ENCODE results near the gene CRABP1.

- TF ChIP-seq ZBTB33 (IDR thresholded peaks at IDR 0.05) (no peak), YY1 (IDR thresholded peaks at IDR 0.05) (no peak), TAF1 (conservative IDR thresholded peaks at IDR 0.05) (no peak), CTCF (IDR thresholded peaks at IDR 0.05; ENCODE audit: low read depth, low read length, missing input control) (no peak), FOXA2 (IDR thresholded peaks at IDR 0.05) (no peak), SP1 (IDR thresholded peaks at IDR 0.05) (no peak), REST (IDR thresholded peaks at IDR 0.05) (no peak), GABPA (IDR thresholded peaks at IDR 0.05 in 1 of 2, conservative IDR thresholded peaks at IDR 0.05 in 1 of 2) (no peak), RXRA (IDR thresholded peaks at IDR 0.05) (no peak), HNF4A (conservative IDR thresholded peaks at IDR 0.05) (no peak), RAD21 (IDR thresholded peaks at IDR 0.05) (no peak), NR2F2 (IDR thresholded peaks at IDR 0.05) (no peak), EGR1 (IDR thresholded peaks at IDR 0.05; ENCODE audit: low read depth in 2 of 2) (no peak)
- TF ChIP-seq, protein P1, sequence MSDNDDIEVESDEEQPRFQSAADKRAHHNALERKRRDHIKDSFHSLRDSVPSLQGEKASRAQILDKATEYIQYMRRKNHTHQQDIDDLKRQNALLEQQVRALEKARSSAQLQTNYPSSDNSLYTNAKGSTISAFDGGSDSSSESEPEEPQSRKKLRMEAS (IDR thresholded peaks at IDR 0.05): no peak
Observed at GRCh38 chr15:78317145-78317836, 22.9 kb upstream of the CRABP1 start.
